Gastrocnemius medialis (tissue), 4 donors: ENCODE results near the gene TMEM131L.

Source experiments
- POLR2A ChIP-seq, 2 donors: fragments of 450-650 bp; IDR thresholded peaks; one replicate each; pipeline ENCODE4 v1.6.1; 2017; ENCODE audit warnings: antibody characterized with exemption in 2 of 2, mild to moderate bottlenecking in 2 of 2, moderate library complexity in 2 of 2
- TF ChIP-seq, protein P1 (sequence below), 5 experiments: fragments of 450-650 bp in 3 of 5; fragments of 200-600 bp in 2 of 5; sonication (generic) in 2 of 5; IDR thresholded peaks in 4 of 5; conservative IDR thresholded peaks in 1 of 5; 1 replicate in 4 of 5; 2 replicates in 1 of 5; pipeline ENCODE4 v1.5.1; 2016 to 2019; ENCODE audit warnings: antibody characterized with exemption in 5 of 5, mild to moderate bottlenecking in 3 of 5, moderate library complexity in 3 of 5

DNA sequence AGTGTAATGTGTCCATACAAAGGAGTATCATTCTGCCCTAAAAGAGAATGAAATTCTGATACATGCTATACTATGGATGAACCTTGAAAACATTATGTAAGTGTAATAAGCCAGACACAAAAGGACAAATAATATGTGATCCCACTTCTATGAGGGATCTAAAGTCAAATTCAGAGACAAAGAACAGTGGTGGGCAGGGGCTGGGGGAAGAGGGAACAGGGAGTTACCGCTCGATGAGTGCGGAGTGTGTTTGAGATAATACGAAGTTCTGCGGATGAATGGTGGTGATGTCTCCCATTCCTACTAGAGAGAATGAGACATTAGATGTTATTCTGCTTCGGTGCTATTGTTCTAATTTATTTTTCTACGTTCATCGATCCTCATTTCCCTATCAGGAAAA, 171.9 kb downstream of the TMEM131L start:
- TF ChIP-seq, protein P1, sequence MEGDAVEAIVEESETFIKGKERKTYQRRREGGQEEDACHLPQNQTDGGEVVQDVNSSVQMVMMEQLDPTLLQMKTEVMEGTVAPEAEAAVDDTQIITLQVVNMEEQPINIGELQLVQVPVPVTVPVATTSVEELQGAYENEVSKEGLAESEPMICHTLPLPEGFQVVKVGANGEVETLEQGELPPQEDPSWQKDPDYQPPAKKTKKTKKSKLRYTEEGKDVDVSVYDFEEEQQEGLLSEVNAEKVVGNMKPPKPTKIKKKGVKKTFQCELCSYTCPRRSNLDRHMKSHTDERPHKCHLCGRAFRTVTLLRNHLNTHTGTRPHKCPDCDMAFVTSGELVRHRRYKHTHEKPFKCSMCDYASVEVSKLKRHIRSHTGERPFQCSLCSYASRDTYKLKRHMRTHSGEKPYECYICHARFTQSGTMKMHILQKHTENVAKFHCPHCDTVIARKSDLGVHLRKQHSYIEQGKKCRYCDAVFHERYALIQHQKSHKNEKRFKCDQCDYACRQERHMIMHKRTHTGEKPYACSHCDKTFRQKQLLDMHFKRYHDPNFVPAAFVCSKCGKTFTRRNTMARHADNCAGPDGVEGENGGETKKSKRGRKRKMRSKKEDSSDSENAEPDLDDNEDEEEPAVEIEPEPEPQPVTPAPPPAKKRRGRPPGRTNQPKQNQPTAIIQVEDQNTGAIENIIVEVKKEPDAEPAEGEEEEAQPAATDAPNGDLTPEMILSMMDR (IDR thresholded peaks at IDR 0.05 in 4 of 5, conservative IDR thresholded peaks at IDR 0.05 in 1 of 5) = no peak
- no peak for TF ChIP-seq POLR2A (IDR thresholded peaks at IDR 0.05)
